HG02938 (cell line): ENCODE data around the gene GSTCD.

ENCODE experiments used
- ATAC-seq: cut with Tn5 transposase; IDR thresholded peaks from one replicate; pipeline ENCODE4 v1.9.1; 2021; ENCODE audit warnings: mild to moderate bottlenecking, moderate library complexity; ENCODE audit not compliant: unreplicated experiment

GSTCD gene

GRCh38 chr4:105875233-105875632 lies 166.6 kb downstream of the GSTCD start:
- no peak for ATAC-seq

GRCh38 chr4:105878668-105879067 lies 170.1 kb downstream of the GSTCD start:
- ATAC-seq = no peak

- ATAC-seq = no peak
These were observed 178.9 kb downstream of the GSTCD start for GRCh38 chr4:105887508-105887907.

GRCh38 chr4:105894660-105895582 lies 186.3 kb downstream of the GSTCD start, which contains the start of gene NPNT:
TSS of gene NPNT (plus strand) at chr4:105895471. CDS start at chr4:105895653, 182 bp downstream.
- ATAC-seq = peak; percentile 30

GRCh38 chr4:105895583-105896460 lies 187.2 kb downstream of the GSTCD start:
- peak; percentile 40 for ATAC-seq

GRCh38 chr4:105896461-105896942 lies 187.9 kb downstream of the GSTCD start:
- ATAC-seq = peak; percentile 2
